GM19238 (cell line): Measurements from ENCODE around the gene ATG7.

ENCODE experiments used
- DNase-seq: peaks from one replicate; pipeline ENCODE4 v3.0.0; 2011; ENCODE audit warnings: low spot score; ENCODE audit not compliant: insufficient read length

Gene ATG7

DNA sequence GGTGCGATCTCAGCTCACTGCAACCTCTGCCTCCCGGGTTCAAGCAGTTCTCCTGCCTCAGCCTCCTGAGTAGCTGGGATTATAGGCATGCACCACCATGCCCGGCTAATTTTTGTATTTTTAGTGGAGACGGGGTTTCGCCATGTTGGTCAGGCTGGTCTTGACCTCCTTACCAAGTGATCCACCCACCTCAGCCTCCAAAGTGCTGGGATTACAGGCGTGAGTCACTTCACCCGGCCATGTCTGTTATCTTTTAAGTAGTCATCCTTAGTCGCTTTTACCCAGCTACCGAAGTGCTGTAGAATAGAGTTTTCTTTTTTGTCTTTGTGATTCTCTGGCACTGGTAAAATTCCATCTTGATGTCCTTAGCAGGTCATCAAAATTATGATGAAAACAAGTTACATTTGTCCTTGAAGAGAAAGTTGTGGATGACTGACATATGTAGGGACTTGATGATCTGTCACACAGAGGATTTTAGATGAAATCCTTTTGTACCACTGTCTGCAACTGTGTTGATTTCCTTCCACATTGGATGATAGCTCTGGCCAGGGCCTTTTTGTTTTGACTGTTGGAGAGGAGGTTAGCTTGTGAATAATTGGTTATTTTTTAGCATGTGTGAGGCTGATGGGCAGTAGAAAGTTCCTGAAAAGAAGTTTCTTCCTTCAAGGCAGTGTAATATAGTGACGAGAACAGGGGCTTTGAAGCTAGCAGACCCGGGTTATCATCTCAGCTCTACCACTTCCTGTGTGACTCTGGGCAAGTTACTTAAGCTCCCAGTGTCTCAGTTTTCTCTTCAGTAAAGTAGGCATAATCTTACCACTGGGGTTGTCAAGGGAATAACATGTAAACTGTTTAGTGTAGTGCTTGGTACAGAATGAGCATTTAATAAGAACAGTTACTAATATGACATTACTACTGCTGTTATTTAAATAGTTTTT is 18.8 kb downstream of the ATG7 start:
- DNase-seq, result no peak

DNA sequence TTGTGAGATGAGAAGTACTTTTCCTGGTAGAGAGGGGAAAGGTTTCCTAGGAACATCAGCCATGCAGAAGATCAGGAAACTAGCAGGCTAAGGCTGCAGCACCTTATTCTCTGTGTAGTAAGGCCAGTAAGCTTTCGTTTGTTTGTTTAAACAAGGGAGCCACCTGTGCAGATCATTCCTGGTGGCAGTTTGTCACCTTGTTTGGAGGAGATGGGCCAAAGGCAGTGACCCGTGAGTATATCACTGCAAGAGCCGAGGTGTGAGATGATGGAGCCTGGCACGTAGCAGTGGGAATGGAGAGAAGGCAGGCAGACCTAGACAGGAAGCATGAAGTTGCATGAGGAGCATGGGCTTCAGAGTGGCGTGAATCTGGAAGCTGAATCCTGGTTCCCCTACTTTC is 19.6 kb downstream of the ATG7 start:
- DNase-seq, result no peak

- DNase-seq, result no peak
Observed at GRCh38 chr3:11297126-11297525, 24.9 kb downstream of the ATG7 start.

DNA sequence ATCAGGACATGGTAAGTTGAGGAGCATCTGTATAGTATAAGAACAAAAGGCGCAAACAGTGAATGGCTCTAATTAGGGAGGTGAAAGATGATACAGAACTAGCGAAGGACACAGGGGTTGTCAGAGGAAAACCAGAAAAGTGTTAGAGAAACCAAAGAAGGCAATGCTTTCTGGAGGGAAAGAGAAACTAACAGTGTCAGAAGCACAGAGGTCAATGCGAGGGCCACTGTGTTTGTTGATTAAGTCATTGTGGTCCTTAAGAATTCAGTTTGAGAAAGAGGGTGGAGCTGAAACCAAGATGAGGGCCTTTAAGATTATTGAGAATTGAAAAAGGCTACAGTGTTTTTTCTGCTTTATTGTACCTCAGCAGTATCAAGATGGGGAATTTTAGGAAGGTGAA is 28.8 kb downstream of the ATG7 start:
- no peak for DNase-seq

DNA sequence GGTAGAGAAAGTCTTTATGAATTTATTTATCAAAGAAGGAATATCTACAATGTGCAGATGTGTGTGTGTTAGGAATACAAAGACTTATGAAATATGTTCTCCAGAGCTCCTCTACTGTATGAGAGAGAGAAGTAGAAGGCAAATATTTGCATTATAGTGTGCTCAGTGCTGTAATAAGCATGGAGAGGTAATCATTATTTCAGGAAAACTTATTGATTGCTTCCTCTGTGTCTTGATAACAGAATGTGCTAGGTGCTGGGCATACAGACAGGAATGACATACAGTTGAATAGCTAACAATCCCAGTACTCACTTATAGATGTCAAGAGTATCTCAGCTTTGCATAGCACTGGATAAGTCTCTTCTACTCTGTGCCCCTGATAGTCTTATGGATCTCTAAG is 30.2 kb downstream of the ATG7 start:
- no peak for DNase-seq

- no peak for DNase-seq
Observed at GRCh38 chr3:11304175-11304574, 32.0 kb downstream of the ATG7 start.

DNA sequence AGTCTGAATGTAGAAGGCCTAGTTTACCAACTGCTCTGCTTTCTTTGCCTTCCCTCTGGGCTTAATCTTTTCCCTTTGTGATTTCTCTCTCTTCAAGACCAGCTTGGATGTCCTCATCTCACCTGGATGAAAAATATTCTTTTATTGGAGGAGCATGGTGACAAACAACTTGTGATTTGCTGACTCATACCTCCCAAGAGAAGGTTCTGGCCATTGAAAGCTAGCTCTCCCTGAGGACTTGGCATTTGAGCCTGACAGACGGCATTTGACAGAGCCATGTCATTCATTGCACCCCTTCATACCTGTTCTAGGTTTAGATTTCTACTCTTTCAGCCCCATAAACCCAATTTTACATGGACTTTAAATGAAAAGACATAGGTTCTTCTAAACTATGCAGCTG is 33.3 kb downstream of the ATG7 start:
- DNase-seq, result no peak

- DNase-seq, result no peak
Observed at GRCh38 chr3:11306817-11307589, 34.8 kb downstream of the ATG7 start.

DNA sequence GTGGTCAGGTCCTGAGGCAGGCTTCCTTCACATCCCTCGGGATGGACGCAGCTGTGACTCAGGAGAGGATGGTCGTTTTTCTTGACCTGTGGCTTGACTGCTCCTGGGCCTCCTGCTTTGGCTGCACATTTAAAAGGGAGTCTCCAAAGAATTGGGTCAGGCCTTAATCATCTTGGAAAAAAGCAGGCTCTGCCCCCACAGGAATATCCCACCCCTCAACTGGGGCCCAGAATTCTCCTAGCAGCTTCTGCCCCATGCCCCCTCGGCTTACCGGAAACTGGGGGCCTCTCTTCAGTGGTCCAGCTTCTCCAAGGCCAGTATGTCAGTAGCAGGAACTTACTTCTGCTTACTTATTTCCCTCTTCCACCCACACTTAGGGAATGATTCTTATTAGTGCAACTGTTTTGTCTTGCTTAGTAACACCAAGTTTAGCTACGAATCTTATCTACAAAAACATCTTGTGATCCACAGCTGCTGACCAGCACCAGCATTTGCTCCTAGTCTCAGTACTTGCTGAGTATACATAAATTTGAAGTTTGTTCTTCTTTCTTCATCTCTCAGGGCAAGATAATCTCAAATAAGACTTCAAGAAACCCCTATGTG is 35.7 kb downstream of the ATG7 start:
- no peak for DNase-seq

GRCh38 chr3:11310258-11310657 is 38.1 kb downstream of the ATG7 start:
- no peak for DNase-seq

DNA sequence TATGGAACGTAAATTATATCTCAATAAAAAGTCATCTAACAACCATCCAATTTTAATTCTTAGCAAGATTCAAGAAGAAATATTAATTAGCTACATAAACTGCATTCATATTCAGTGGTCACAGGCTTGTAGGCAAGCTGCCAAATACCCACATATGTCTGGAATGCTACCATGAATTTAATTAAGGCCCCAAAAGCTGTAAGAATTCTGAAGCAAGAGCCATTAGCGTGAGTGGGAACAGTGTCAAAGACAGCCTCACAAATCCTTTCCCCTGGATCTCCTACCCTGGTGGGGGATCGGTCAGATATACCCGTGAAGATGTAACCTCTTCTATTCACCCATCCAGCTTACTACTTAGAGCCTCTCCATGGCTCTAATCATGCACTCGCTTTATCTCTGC is 40.0 kb downstream of the ATG7 start:
- no peak for DNase-seq

- no peak for DNase-seq
Observed at GRCh38 chr3:11317300-11317699, 45.1 kb downstream of the ATG7 start.

DNA sequence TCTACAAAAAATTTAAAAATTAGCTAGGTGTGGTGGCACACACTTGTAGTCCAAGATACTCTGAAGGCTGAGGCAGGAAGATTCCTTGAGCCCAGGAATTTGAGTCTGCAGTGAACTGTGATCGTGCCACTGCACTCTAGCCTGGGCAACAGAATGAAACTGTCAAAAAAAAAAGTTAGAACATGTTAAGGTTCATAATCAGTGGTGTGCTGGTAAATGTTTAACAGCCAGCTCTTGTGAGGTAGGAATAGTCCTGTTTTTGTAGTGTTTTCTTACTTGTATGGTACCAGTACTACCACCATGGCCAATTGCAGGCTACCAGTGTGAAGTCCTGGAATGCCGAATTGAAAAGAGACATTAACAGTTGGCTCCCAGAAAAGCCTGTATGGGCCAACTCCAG is 50.7 kb downstream of the ATG7 start:
- DNase-seq, result no peak

- DNase-seq, result no peak
Observed at GRCh38 chr3:11323813-11324212, 51.6 kb downstream of the ATG7 start.

GRCh38 chr3:11327619-11328018 is 55.4 kb downstream of the ATG7 start:
- no peak for DNase-seq

DNA sequence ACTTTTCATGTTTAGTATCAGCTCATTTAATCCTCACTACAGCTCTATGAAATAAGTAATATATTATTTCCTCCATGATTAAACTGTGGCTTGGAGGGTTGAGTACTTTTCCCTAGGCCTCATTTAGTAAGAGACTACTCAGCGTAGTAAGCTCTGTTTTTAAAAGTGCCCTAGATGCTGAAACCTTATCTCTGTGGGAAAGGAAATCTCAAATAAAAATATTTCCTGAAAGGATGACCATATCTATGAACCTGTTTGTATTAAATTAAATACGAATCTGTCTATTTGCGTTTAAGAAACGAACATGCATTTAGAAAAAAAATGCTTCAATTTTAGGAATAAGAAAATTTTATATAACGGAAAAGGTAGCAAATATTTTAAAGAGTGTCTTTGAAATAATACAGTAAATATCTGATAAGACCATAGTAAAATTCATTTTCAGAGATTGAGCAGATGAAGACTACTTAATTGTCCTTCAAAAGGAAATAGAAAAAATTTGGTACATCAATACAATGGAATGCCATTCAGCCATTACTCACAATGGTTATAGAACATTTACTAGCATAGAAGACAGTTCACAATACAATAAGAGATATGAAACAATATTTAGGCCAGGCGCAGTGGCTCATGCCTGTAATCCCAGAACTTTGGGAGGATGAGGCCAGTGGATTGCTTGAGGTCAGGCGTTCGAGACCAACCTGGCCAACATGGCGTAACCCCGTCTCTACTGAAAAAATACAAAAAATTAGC is 56.2 kb downstream of the ATG7 start:
- DNase-seq, result no peak

- DNase-seq, result no peak
Observed at GRCh38 chr3:11329777-11330176, 57.6 kb downstream of the ATG7 start.

DNA sequence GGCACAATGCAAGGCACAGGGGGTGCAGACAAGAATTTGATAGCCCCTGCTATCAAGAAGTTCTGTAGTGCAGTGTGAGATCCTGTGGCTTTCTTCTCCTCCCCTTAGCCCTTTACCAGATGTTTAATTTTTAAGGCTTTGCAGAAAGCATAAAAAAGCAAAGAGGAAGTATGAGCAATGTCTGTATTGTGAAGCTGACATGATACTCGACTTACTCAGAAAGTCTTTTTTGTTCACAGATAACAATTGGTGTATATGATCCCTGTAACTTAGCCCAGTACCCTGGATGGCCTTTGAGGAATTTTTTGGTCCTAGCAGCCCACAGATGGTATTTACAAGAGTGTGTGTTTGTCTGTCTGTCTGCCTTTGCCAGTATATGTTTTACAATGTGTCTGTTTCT is 58.9 kb downstream of the ATG7 start:
- no peak for DNase-seq

DNA sequence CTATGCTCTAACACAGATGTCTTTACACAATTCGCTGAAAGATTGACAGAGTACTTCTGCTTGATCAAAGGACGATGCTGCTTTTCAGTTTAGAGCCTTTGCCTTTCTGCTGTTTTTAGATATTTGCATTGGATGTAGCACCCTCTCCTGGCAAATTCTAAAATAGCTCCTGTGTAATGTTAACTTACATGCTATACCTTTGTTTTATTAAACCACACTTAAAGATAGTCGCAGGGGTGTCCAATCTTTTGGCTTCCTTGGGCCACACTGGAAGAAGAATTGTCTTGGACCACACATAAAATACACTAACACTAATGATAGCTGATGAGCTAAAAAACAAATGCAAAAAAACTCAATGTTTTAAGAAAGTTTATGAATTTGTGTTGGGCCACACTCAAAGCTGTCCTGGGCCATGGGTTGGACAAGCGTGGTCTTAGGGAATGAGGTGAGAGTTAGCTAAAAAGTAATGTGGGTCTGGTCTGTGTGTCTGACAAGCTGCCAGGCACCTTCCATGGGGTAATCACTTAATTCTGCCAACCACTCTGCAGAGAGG is 62.9 kb downstream of the ATG7 start:
- DNase-seq, result peak; percentile 14

- no peak for DNase-seq
Observed at GRCh38 chr3:11339541-11339940, 67.3 kb downstream of the ATG7 start.

- DNase-seq, result no peak
Observed at GRCh38 chr3:11346416-11346815, 74.2 kb downstream of the ATG7 start.
